GM12878 (cell line): ENCODE measurements around the gene LTB4R2. TPM values are rescaled to one million over a fixed set of nuclear protein-coding genes. Genes with fewer than 3 reads are reported as not detected.

Experiments used
- ATAC-seq: fragments of 200-7000 bp; cut with Tn5 transposase; 3 replicates; pipeline ENCODE4 v1.9.1; 2020; ENCODE audit warnings: mild to moderate bottlenecking, moderate library complexity
- BruUV-seq: library from RNA; stranded (reverse); fragments of 400-500 nt; replicated peaks from 2 replicates; lab custom pipeline; 2021; lab: Mats Ljungman, UMichigan
- CTCF ChIA-PET: fragments of 300-600 bp; sonication (Branson Sonifier 250); formaldehyde crosslinking; extraction: SDS; loops from one replicate; lab custom pipeline; 2021; ENCODE audit warnings: inconsistent platforms; lab: Yijun Ruan, JAX
- POLR2A ChIA-PET: fragments of 350-600 bp; formaldehyde crosslinking; extraction: SDS; loops from one replicate; lab custom pipeline; 2021; ENCODE audit warnings: inconsistent platforms; lab: Charles Lee
- RAD21 ChIA-PET: fragments of 300-600 bp; sonication (Branson Sonifier 250); formaldehyde crosslinking; loops from one replicate; lab custom pipeline; 2023; ENCODE audit warnings: antibody characterized with exemption; ENCODE audit not compliant: unreplicated experiment; lab: Charles Lee
- SMC1A ChIA-PET: fragments of 300-600 bp; sonication (Branson Sonifier 250); formaldehyde crosslinking; loops from one replicate; lab custom pipeline; 2023; ENCODE audit not compliant: unreplicated experiment, uncharacterized antibody; lab: Charles Lee
- DNase-seq: peaks from one replicate; pipeline ENCODE4 v3.0.0-alpha.2; 2011; ENCODE audit warnings: low read depth, low spot score
- FAIRE-seq: peaks from 3 replicates; lab custom pipeline; 2011; peaks lifted over from hg19 to GRCh38; lab: Jason Lieb, UNC
- H2AFZ ChIP-seq: 2 replicates; pipeline ENCODE4 v1.6.0; 2011; ENCODE audit warnings: low read depth, low read length, control low read depth; ENCODE audit not compliant: control insufficient read depth
- H3K27ac ChIP-seq: 2 replicates; pipeline ENCODE4 v1.5.1; 2011; ENCODE audit warnings: control low read depth; ENCODE audit not compliant: control insufficient read depth, insufficient read depth
- H3K27me3 ChIP-seq, 2 experiments: replicated peaks in 1 of 2; 2 replicates each; pipeline versions ENCODE4 v1.6.0 to v1.6.1; 2011; ENCODE audit warnings: low read length in 1 of 2; ENCODE audit not compliant: control insufficient read depth in 2 of 2, insufficient read depth in 2 of 2
- H3K36me3 ChIP-seq, 2 experiments: 2 replicates each; pipeline ENCODE4 v1.5.1; 2011; ENCODE audit warnings: low read length in 1 of 2; ENCODE audit not compliant: control insufficient read depth in 2 of 2, insufficient read depth in 2 of 2
- H3K4me1 ChIP-seq: 2 replicates; pipeline ENCODE4 v1.6.1; 2011; ENCODE audit warnings: mild to moderate bottlenecking, low read length, moderate library complexity, mixed read lengths; ENCODE audit not compliant: control insufficient read depth, insufficient read depth
- H3K4me2 ChIP-seq: 2 replicates; pipeline ENCODE4 v1.6.0; 2011; ENCODE audit warnings: control low read depth; ENCODE audit not compliant: control insufficient read depth, insufficient read depth
- H3K4me3 ChIP-seq: fragments of 200-600 bp; sonication (generic); 2 replicates; pipeline ENCODE4 v1.5.1; 2016
- H3K79me2 ChIP-seq: 2 replicates; pipeline ENCODE4 v1.6.0; 2011; ENCODE audit warnings: low read length; ENCODE audit not compliant: control insufficient read depth, insufficient read depth
- H3K9ac ChIP-seq: 2 replicates; pipeline ENCODE4 v1.8.0; 2011; ENCODE audit warnings: low read length, control low read depth, mixed read lengths; ENCODE audit not compliant: control insufficient read depth, insufficient read depth
- H3K9me3 ChIP-seq: replicated peaks from 3 replicates; pipeline ENCODE4 v1.5.1; 2011; ENCODE audit warnings: mild to moderate bottlenecking, low read length; ENCODE audit not compliant: control insufficient read depth, insufficient read depth
- H4K20me1 ChIP-seq: 2 replicates; pipeline ENCODE4 v1.6.0; 2011; ENCODE audit not compliant: control insufficient read depth, insufficient read depth
- CBFB ChIP-seq: IDR thresholded peaks from 2 replicates; pipeline ENCODE4 v1.6.1; 2016; ENCODE audit warnings: antibody characterized with exemption, low read depth
- CEBPZ ChIP-seq: fragments of 150-350 bp; IDR thresholded peaks from 2 replicates; pipeline ENCODE4 v1.6.1; 2016; ENCODE audit warnings: low read depth, low read length
- CHD2 ChIP-seq: IDR thresholded peaks from 2 replicates; pipeline ENCODE4 v1.6.1; 2011; ENCODE audit warnings: low read depth, low read length, improper control_type of control experiment, borderline replicate concordance
- CREB1 ChIP-seq: IDR thresholded peaks from 2 replicates; pipeline ENCODE4 v1.6.1; 2012; ENCODE audit warnings: low read depth, mild to moderate bottlenecking, inconsistent platforms
- FOXM1 ChIP-seq: IDR thresholded peaks from 2 replicates; pipeline ENCODE4 v1.6.1; 2012; ENCODE audit warnings: low read depth, mild to moderate bottlenecking, inconsistent platforms, low read length, moderate library complexity
- PML ChIP-seq: IDR thresholded peaks from 2 replicates; pipeline ENCODE4 v1.6.1; 2012; ENCODE audit warnings: low read length, inconsistent platforms
- SP1 ChIP-seq: IDR thresholded peaks from one replicate; pipeline ENCODE4 v1.6.1; 2011; ENCODE audit warnings: low read depth, low read length
- TCF7 ChIP-seq: IDR thresholded peaks from 2 replicates; pipeline ENCODE4 v1.6.1; 2014; ENCODE audit warnings: antibody characterized with exemption, borderline replicate concordance
- USF1 ChIP-seq: IDR thresholded peaks from 2 replicates; pipeline ENCODE4 v1.6.1; 2011; ENCODE audit warnings: borderline replicate concordance, low read depth, mild to moderate bottlenecking, moderate library complexity, mixed read lengths, low read length; ENCODE audit not compliant: insufficient read depth; ENCODE audit errors: extremely low read length
- WGBS: methylation state at CpG from one replicate; pipeline ENCODE4 v1.1.6; 2016; ENCODE audit warnings: low lambda C conversion rate; ENCODE audit not compliant: insufficient replicate concordance, insufficient coverage; ENCODE audit errors: missing lambda C conversion rate; 5-methylcytosine and 5-hydroxymethylcytosine counted together
- in situ Hi-C: fragments of 300-500 bp; cut with MboI; formaldehyde crosslinking; loops from 9 replicates; pipeline ENCODE4 v1.14.3; 2018; ENCODE audit warnings: mixed read lengths
- intact Hi-C: fragments of 100-400 bp; cut with micrococcal nuclease; formaldehyde crosslinking; loops from one replicate; pipeline ENCODE4 v1.14.2; 2022; ENCODE audit not compliant: unreplicated experiment
- polyA plus RNA-seq, 11 experiments: library from polyadenylated mRNA; depleted of rRNA in 4 of 11; unstranded in 6 of 11; stranded (reverse) in 5 of 11; fragments of >200 nt; fragmentation: Nextera tagmentation in 4 of 11; fragmentation: Illumina TruSeq in 1 of 11; extraction: Ambion mirVana in 4 of 11; extraction: Trizol in 1 of 11; gene quantifications; 1 replicate in 1 of 11; 2 replicates in 10 of 11; pipeline versions ENCODE4 v1.2.1 to v1.2.3, GENCODE V29; 2011 to 2016; ENCODE audit warnings: inconsistent platforms in 2 of 11, missing spikeins in 2 of 11, low read depth in 1 of 11
- total RNA-seq, 4 experiments: library from RNA; depleted of rRNA in 3 of 4; stranded (reverse); fragments of >200 nt in 3 of 4; fragmentation: Illumina TruSeq in 1 of 4; extraction: Trizol in 1 of 4; gene quantifications; 2 replicates each; pipeline versions ENCODE4 v1.2.1 to v1.2.3, GENCODE V29; 2013 to 2021

The LTB4R2 gene
- total and polyA plus RNA-seq, 10 of the 15 experiments (the other 5 are each of a cell fraction or from before 2014, with no cell fraction given), result 0.06 to 16.0 (median 2.6) TPM

GRCh38 chr14:24266344-24267244 is 43.3 kb upstream of the LTB4R2 start:
- Histone ChIP-seq H3K27me3 (no peaks in the 10 kb centered on the region), H4K20me1 (no peaks in the 10 kb centered on the region), H3K4me1 (peaks cover 3% of the 10 kb centered on the region; the same call in 1 of the 2 replicates), H3K27ac (no peak overlapping the region), H3K9ac (no peak overlapping the region), H3K79me2 (peaks cover 9% of the 10 kb centered on the region), H3K36me3 (peaks cover 3 to 18% of the 10 kb centered on the region in 2 experiments; a peak in 3 of 4 replicates), H3K4me2 (no peak overlapping the region), H3K4me3 (no peak overlapping the region), H3K9me3 (no peaks in the 10 kb centered on the region), H2AFZ (no peak overlapping the region)
- ChIA-PET SMC1A (interaction anchor here (2.8 kb wide), 1 partner anchor 20 kb away, joined by 14 read pairs; no protein-coding TSS in a partner anchor), POLR2A (interaction anchor here (10.9 kb wide), 1 partner anchor 22 kb away, joined by 171 read pairs; the partner anchor contains the start of gene TINF2), CTCF (no interaction called here), RAD21 (interaction anchor here (2.0 kb wide), 1 partner anchor 24 kb away, joined by 8 read pairs; the partner anchor contains the start of gene TINF2)
- no peak for ATAC-seq
- no peak for DNase-seq
- no peak for FAIRE-seq
- WGBS, result 87% methylated on average over 18 of the region's 18 CpGs
- intact Hi-C loops (no loop called here), in situ Hi-C loops (no loop called here)
- BruUV-seq, result no TSS peak
- TF ChIP-seq CREB1 (no peak), USF1 (no peak), CBFB (no peak), CEBPZ (no peak), SP1 (no peak), FOXM1 (no peak), CHD2 (no peak), PML (no peak), TCF7 (no peak)
